GM18870 (cell line): ENCODE results near the gene MRPS30.
"Not testable (repeated sequence)": the region's sequence is repeated elsewhere in the genome, so short reads cannot be mapped to it uniquely, and the experiment has no call there.

Source experiments
- ATAC-seq: cut with Tn5 transposase; IDR thresholded peaks from one replicate; pipeline ENCODE4 v1.9.1; 2021; ENCODE audit warnings: moderate library complexity; ENCODE audit not compliant: unreplicated experiment

The MRPS30 gene

GRCh38 chr5:44814761-44815160, 6.0 kb downstream of the MRPS30 start:
- ATAC-seq, result no peak

GRCh38 chr5:44821164-44821563, 12.4 kb downstream of the MRPS30 start:
- no peak for ATAC-seq

GRCh38 chr5:44824662-44825061, 15.9 kb downstream of the MRPS30 start:
- ATAC-seq, result not testable (repeated sequence)

- no peak for ATAC-seq
Measured at GRCh38 chr5:44827681-44828080, 18.9 kb downstream of the MRPS30 start.

GRCh38 chr5:44828719-44829118, 20.0 kb downstream of the MRPS30 start:
- ATAC-seq, result no peak

- no peak for ATAC-seq
Measured at GRCh38 chr5:44830951-44831350, 22.2 kb downstream of the MRPS30 start.

GRCh38 chr5:44833249-44833648, 24.5 kb downstream of the MRPS30 start:
- ATAC-seq, result no peak

GRCh38 chr5:44835693-44836092, 26.9 kb downstream of the MRPS30 start:
- no peak for ATAC-seq

- ATAC-seq, result no peak
Measured at GRCh38 chr5:44839018-44839681, 30.4 kb downstream of the MRPS30 start.

GRCh38 chr5:44842496-44843282, 33.9 kb downstream of the MRPS30 start:
- no peak for ATAC-seq

- no peak for ATAC-seq
Measured at GRCh38 chr5:44844744-44845143, 36.0 kb downstream of the MRPS30 start.

- ATAC-seq, result no peak
Measured at GRCh38 chr5:44845777-44846176, 37.0 kb downstream of the MRPS30 start.

- ATAC-seq, result no peak
Measured at GRCh38 chr5:44847206-44847852, 38.6 kb downstream of the MRPS30 start.

- no peak for ATAC-seq
Measured at GRCh38 chr5:44860267-44860666, 51.5 kb downstream of the MRPS30 start.

GRCh38 chr5:44862808-44863207, 54.1 kb downstream of the MRPS30 start:
- peak; percentile 81 for ATAC-seq
